ENCODE data around the gene TYRO3.

TYRO3 gene

DNA sequence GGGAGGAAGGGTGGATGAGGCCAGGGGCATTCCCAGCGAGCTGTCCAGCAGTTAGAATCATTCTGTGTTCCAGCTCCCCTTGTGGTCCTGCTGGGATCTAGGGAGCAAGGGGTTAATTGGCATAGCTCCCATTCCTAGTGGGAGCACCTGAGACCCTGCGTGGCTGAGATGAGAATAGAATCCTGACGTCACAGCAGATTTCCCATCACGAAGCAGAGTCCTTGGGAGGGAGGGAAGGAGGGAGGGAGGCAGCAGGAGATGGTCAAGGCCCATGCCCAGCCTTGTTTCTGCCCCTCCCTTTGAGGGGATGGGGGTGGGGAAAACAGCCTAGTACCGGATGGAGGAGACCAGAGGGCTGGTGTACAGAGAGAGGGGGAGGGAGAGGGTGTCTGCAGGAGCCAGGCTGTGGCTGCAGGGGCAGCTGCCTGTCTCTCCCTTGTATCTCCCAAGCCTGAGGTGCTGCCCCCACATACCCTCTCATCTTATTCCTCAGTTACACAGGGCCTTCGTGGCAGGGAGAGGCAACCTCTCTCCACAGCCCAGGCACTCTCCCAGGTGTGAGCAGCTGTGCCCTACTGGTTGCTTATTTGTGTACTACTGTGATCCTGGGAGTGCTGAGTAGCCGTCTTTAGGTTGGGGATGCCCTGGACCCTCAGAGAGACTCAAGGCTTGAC, 5.4 kb downstream of the TYRO3 start:
- DNase-seq (ENCODE audit: low spot score): no peak
- in situ Hi-C loops (cut with MboI; ENCODE audit: low pct_unique_long_range_greater_than_20kb, low sequenced_read_pairs, unreplicated experiment): no loop called here
- TF ChIP-seq, protein P1, sequence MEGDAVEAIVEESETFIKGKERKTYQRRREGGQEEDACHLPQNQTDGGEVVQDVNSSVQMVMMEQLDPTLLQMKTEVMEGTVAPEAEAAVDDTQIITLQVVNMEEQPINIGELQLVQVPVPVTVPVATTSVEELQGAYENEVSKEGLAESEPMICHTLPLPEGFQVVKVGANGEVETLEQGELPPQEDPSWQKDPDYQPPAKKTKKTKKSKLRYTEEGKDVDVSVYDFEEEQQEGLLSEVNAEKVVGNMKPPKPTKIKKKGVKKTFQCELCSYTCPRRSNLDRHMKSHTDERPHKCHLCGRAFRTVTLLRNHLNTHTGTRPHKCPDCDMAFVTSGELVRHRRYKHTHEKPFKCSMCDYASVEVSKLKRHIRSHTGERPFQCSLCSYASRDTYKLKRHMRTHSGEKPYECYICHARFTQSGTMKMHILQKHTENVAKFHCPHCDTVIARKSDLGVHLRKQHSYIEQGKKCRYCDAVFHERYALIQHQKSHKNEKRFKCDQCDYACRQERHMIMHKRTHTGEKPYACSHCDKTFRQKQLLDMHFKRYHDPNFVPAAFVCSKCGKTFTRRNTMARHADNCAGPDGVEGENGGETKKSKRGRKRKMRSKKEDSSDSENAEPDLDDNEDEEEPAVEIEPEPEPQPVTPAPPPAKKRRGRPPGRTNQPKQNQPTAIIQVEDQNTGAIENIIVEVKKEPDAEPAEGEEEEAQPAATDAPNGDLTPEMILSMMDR (IDR thresholded peaks at IDR 0.05; ENCODE audit: extremely low read depth, insufficient read depth, missing control alignments): no peak

DNA sequence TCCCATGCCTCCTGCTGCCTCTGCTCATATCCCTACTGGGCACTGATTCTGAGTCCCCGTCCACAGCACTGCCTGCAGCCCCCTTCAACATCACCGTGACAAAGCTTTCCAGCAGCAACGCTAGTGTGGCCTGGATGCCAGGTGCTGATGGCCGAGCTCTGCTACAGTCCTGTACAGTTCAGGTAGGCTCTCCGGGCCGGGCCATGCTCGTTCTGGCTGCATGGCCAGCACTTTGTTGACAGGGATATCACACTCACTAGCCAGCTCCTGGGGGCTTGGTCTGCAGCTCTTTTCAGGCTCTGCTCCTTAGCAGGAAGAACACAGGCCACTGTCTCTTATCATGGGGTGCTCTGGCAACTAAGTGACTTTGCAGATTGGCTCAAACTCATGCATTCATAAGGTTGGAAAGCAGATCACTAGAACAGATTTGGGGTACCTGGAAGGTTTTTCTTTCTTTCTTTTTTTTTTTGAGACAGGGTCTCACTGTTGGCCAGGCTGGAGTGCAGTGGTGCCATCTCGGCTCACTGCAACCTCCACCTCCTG, 6.0 kb downstream of the TYRO3 start:
- TF ChIP-seq, protein P1 (IDR thresholded peaks at IDR 0.05; ENCODE audit: extremely low read depth, insufficient read depth, missing control alignments): no peak
- in situ Hi-C loops (cut with MboI; ENCODE audit: low pct_unique_long_range_greater_than_20kb, low sequenced_read_pairs, unreplicated experiment): no loop called here

DNA sequence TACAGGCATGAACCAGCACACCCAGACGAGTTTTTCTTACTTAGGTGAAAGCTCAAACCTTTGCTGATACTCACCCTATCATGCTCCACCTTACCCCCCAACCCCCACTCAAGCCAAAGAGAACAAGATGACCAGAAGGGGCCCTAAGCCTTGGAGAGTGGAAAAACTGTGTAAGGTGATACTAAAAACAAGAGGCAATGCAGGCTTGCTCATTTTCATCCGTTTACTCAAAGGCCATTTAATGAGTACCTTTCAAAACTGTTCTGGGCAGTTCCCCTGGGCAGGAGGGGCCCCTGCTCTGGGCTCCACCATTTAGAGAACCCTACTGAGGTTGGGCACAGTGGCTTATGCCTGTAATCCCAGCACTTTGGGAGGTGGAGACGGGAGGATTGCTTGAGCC, 6.7 kb downstream of the TYRO3 start:
- in situ Hi-C loops (cut with MboI; ENCODE audit: low pct_unique_long_range_greater_than_20kb, low sequenced_read_pairs, unreplicated experiment): no loop called here
- DNase-seq (ENCODE audit: low spot score): no peak
- TF ChIP-seq, protein P1 (IDR thresholded peaks at IDR 0.05; ENCODE audit: extremely low read depth, insufficient read depth, missing control alignments): no peak

More for the DNA sequence above, 6.0 kb downstream of the TYRO3 start:
- no peak for DNase-seq (ENCODE audit: low spot score)

DNA sequence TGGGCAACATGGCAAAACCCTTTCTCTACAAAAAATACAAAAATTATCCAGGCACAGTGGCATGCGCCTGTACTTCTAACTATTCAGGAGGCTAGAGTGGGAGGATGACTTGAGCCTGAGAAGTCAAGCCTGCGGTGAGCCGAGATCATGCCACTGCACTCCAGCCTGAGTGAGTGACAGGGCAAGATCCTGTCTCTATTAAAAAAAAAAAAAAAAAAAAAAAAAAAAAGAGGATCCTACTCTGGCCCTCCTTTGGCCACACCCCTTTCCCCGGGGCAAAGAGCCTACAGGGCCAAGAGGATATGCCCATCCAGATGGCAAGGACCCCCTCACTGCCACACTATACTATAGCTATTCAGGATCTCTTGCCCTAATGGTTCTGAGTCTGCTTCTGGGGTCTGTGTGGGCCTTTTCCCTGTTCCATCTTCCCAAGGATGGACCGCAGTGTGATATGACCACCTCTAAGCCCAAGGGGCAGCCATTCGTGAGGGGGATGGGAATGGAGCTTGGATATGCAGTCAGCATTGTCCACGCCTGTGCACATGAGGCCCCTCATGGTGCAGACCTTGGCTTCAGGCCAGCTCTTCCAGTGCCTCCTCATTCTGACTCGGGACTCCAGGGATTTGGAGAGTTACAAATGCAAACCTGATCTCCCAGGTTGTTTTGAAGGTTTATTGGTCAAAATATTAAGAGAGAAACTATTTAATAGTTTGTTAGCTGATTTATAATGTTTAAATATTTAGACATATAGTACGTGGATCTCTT, 7.3 kb downstream of the TYRO3 start:
- DNase-seq (ENCODE audit: low spot score): no peak
- in situ Hi-C loops (cut with MboI; ENCODE audit: low pct_unique_long_range_greater_than_20kb, low sequenced_read_pairs, unreplicated experiment): no loop called here
- TF ChIP-seq, protein P1 (IDR thresholded peaks at IDR 0.05; ENCODE audit: extremely low read depth, insufficient read depth, missing control alignments): no peak

DNA sequence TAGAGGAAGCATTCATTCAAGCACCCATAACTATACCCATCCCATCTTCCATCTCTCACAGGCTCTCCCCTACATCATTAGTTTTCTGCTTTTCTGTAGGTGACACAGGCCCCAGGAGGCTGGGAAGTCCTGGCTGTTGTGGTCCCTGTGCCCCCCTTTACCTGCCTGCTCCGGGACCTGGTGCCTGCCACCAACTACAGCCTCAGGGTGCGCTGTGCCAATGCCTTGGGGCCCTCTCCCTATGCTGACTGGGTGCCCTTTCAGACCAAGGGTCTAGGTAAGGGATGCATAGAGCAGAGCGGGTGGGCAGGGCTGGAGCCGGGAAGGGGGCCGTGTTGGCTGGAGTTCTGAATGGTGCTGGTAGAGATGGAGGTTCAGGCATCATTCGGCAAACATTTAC, 8.2 kb downstream of the TYRO3 start:
- in situ Hi-C loops (cut with MboI; ENCODE audit: low pct_unique_long_range_greater_than_20kb, low sequenced_read_pairs, unreplicated experiment): no loop called here
- TF ChIP-seq, protein P1 (IDR thresholded peaks at IDR 0.05; ENCODE audit: extremely low read depth, insufficient read depth, missing control alignments): no peak
- no peak for DNase-seq (ENCODE audit: low spot score)

DNA sequence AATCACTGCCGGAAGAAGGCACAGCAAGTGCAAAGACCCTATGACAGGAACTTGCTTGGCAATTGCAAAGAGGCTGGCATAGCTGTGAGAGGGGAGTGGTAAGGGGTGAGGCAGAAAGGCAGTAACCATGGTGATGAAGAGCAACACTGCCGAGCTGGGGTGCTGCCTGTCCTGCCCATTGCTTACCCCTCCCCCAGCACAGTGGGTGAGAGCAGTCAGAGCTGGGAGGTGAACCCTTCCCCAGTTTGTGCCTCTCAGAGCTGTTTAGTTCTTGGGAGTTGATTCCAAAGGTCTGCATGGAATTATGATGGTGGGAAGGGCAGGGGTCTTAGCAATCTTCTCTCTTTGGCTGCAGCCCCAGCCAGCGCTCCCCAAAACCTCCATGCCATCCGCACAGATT, 8.8 kb downstream of the TYRO3 start:
- in situ Hi-C loops (cut with MboI; ENCODE audit: low pct_unique_long_range_greater_than_20kb, low sequenced_read_pairs, unreplicated experiment): no loop called here
- TF ChIP-seq, protein P1 (IDR thresholded peaks at IDR 0.05; ENCODE audit: extremely low read depth, insufficient read depth, missing control alignments): no peak
- no peak for DNase-seq (ENCODE audit: low spot score)

Data from GM13977 (cell line).